ENCODE measurements around the gene CARHSP1.

GRCh38 chr16:8893426-8893825 lies 24.6 kb upstream of the CARHSP1 start:
- TF ChIP-seq CTCF (IDR thresholded peaks at IDR 0.05; ENCODE audit: low read length): no peak; the same call in 1 of the 2 replicates
- no peak for TF ChIP-seq EZH2 (IDR thresholded peaks at IDR 0.05; ENCODE audit: borderline replicate concordance, low read length)

Measured in OCI-LY1 (cell line).